GM12878 (cell line): ENCODE data around the gene TUT4. TPM values are rescaled to one million over a fixed set of nuclear protein-coding genes. Genes with fewer than 3 reads are reported as not detected.

Experiments used
- ATAC-seq: fragments of 200-7000 bp; cut with Tn5 transposase; 3 replicates; pipeline ENCODE4 v1.9.1; 2020; ENCODE audit warnings: mild to moderate bottlenecking, moderate library complexity
- BruUV-seq: library from RNA; stranded (reverse); fragments of 400-500 nt; replicated peaks from 2 replicates; lab custom pipeline; 2021; lab: Mats Ljungman, UMichigan
- CTCF ChIA-PET: fragments of 300-600 bp; sonication (Branson Sonifier 250); formaldehyde crosslinking; extraction: SDS; loops from one replicate; lab custom pipeline; 2021; ENCODE audit warnings: inconsistent platforms; lab: Yijun Ruan, JAX
- POLR2A ChIA-PET: fragments of 350-600 bp; formaldehyde crosslinking; extraction: SDS; loops from one replicate; lab custom pipeline; 2021; ENCODE audit warnings: inconsistent platforms; lab: Charles Lee
- RAD21 ChIA-PET: fragments of 300-600 bp; sonication (Branson Sonifier 250); formaldehyde crosslinking; loops from one replicate; lab custom pipeline; 2023; ENCODE audit warnings: antibody characterized with exemption; ENCODE audit not compliant: unreplicated experiment; lab: Charles Lee
- SMC1A ChIA-PET: fragments of 300-600 bp; sonication (Branson Sonifier 250); formaldehyde crosslinking; loops from one replicate; lab custom pipeline; 2023; ENCODE audit not compliant: unreplicated experiment, uncharacterized antibody; lab: Charles Lee
- DNase-seq: peaks from one replicate; pipeline ENCODE4 v3.0.0-alpha.2; 2011; ENCODE audit warnings: low read depth, low spot score
- FAIRE-seq: peaks from 3 replicates; lab custom pipeline; 2011; peaks lifted over from hg19 to GRCh38; lab: Jason Lieb, UNC
- H2AFZ ChIP-seq: 2 replicates; pipeline ENCODE4 v1.6.0; 2011; ENCODE audit warnings: low read depth, low read length, control low read depth; ENCODE audit not compliant: control insufficient read depth
- H3K27ac ChIP-seq: 2 replicates; pipeline ENCODE4 v1.5.1; 2011; ENCODE audit warnings: control low read depth; ENCODE audit not compliant: control insufficient read depth, insufficient read depth
- H3K27me3 ChIP-seq, 2 experiments: replicated peaks in 1 of 2; 2 replicates each; pipeline versions ENCODE4 v1.6.0 to v1.6.1; 2011; ENCODE audit warnings: low read length in 1 of 2; ENCODE audit not compliant: control insufficient read depth in 2 of 2, insufficient read depth in 2 of 2
- H3K36me3 ChIP-seq, 2 experiments: 2 replicates each; pipeline ENCODE4 v1.5.1; 2011; ENCODE audit warnings: low read length in 1 of 2; ENCODE audit not compliant: control insufficient read depth in 2 of 2, insufficient read depth in 2 of 2
- H3K4me1 ChIP-seq: 2 replicates; pipeline ENCODE4 v1.6.1; 2011; ENCODE audit warnings: mild to moderate bottlenecking, low read length, moderate library complexity, mixed read lengths; ENCODE audit not compliant: control insufficient read depth, insufficient read depth
- H3K4me2 ChIP-seq: 2 replicates; pipeline ENCODE4 v1.6.0; 2011; ENCODE audit warnings: control low read depth; ENCODE audit not compliant: control insufficient read depth, insufficient read depth
- H3K4me3 ChIP-seq: fragments of 200-600 bp; sonication (generic); 2 replicates; pipeline ENCODE4 v1.5.1; 2016
- H3K79me2 ChIP-seq: 2 replicates; pipeline ENCODE4 v1.6.0; 2011; ENCODE audit warnings: low read length; ENCODE audit not compliant: control insufficient read depth, insufficient read depth
- H3K9ac ChIP-seq: 2 replicates; pipeline ENCODE4 v1.8.0; 2011; ENCODE audit warnings: low read length, control low read depth, mixed read lengths; ENCODE audit not compliant: control insufficient read depth, insufficient read depth
- H3K9me3 ChIP-seq: replicated peaks from 3 replicates; pipeline ENCODE4 v1.5.1; 2011; ENCODE audit warnings: mild to moderate bottlenecking, low read length; ENCODE audit not compliant: control insufficient read depth, insufficient read depth
- H4K20me1 ChIP-seq: 2 replicates; pipeline ENCODE4 v1.6.0; 2011; ENCODE audit not compliant: control insufficient read depth, insufficient read depth
- BCL3 ChIP-seq: IDR thresholded peaks from 2 replicates; pipeline ENCODE4 v1.6.1; 2011; ENCODE audit warnings: borderline replicate concordance, low read depth, mild to moderate bottlenecking, moderate library complexity, low read length; ENCODE audit not compliant: insufficient read depth, poor library complexity, severe bottlenecking
- BRCA1 ChIP-seq: IDR thresholded peaks from 2 replicates; pipeline ENCODE4 v1.6.1; 2011; ENCODE audit warnings: low read depth, low read length, improper control_type of control experiment
- CHD4 ChIP-seq: fragments of 200-600 bp; sonication (generic); IDR thresholded peaks from 2 replicates; pipeline ENCODE4 v1.6.1; 2016; ENCODE audit warnings: mild to moderate bottlenecking
- EP300 ChIP-seq, 2 experiments: fragments of 150-350 bp in 1 of 2; IDR thresholded peaks; 2 replicates each; pipeline ENCODE4 v1.6.1; 2011 to 2012; ENCODE audit warnings: low read depth in 2 of 2, low read length in 2 of 2, borderline replicate concordance in 1 of 2, improper control_type of control experiment in 1 of 2, inconsistent platforms in 1 of 2; ENCODE audit not compliant: control insufficient read depth in 1 of 2
- HCFC1 ChIP-seq: fragments of 150-350 bp; IDR thresholded peaks from 2 replicates; pipeline ENCODE4 v1.6.1; 2014; ENCODE audit warnings: low read length
- IKZF2 ChIP-seq, 2 experiments: fragments of 450-650 bp; IDR thresholded peaks; 2 replicates each; pipeline ENCODE4 v1.6.1; 2017; ENCODE audit warnings: mild to moderate bottlenecking in 2 of 2, moderate library complexity in 2 of 2
- IRF5 ChIP-seq: fragments of 450-650 bp; IDR thresholded peaks from 2 replicates; pipeline ENCODE4 v1.6.1; 2017; ENCODE audit warnings: borderline replicate concordance
- NFIC ChIP-seq: IDR thresholded peaks from 2 replicates; pipeline ENCODE4 v1.6.1; 2012; ENCODE audit warnings: low read depth, mild to moderate bottlenecking, inconsistent platforms, low read length, moderate library complexity
- POLR2A ChIP-seq: IDR thresholded peaks from 2 replicates; pipeline ENCODE4 v1.6.1; 2011; ENCODE audit warnings: low read depth, mild to moderate bottlenecking, low read length
- RCOR1 ChIP-seq: conservative IDR thresholded peaks from 2 replicates; pipeline ENCODE4 v1.6.1; 2012; ENCODE audit warnings: low read depth, low read length, improper control_type of control experiment
- SMAD5 ChIP-seq: IDR thresholded peaks from 2 replicates; pipeline ENCODE4 v1.6.1; 2016; ENCODE audit warnings: antibody characterized with exemption, low read depth
- SUZ12 ChIP-seq: fragments of 200-600 bp; sonication (generic); IDR thresholded peaks from one replicate; pipeline ENCODE4 v1.6.1; 2018; ENCODE audit warnings: antibody characterized with exemption, mild to moderate bottlenecking; ENCODE audit not compliant: unreplicated experiment
- USF1 ChIP-seq: IDR thresholded peaks from 2 replicates; pipeline ENCODE4 v1.6.1; 2011; ENCODE audit warnings: borderline replicate concordance, low read depth, mild to moderate bottlenecking, moderate library complexity, mixed read lengths, low read length; ENCODE audit not compliant: insufficient read depth; ENCODE audit errors: extremely low read length
- ZNF384 ChIP-seq: IDR thresholded peaks from 2 replicates; pipeline ENCODE4 v1.6.1; 2012; ENCODE audit warnings: low read depth, mild to moderate bottlenecking, low read length, improper control_type of control experiment, borderline replicate concordance
- ZSCAN29 ChIP-seq: fragments of 450-650 bp; IDR thresholded peaks from 2 replicates; pipeline ENCODE4 v1.6.1; 2017; ENCODE audit warnings: mild to moderate bottlenecking, moderate library complexity
- ZZZ3 ChIP-seq: IDR thresholded peaks from 2 replicates; pipeline ENCODE4 v1.6.1; 2011; ENCODE audit warnings: low read depth; ENCODE audit not compliant: control insufficient read depth, insufficient read length
- WGBS: methylation state at CpG from one replicate; pipeline ENCODE4 v1.1.6; 2016; ENCODE audit warnings: low lambda C conversion rate; ENCODE audit not compliant: insufficient replicate concordance, insufficient coverage; ENCODE audit errors: missing lambda C conversion rate; 5-methylcytosine and 5-hydroxymethylcytosine counted together
- in situ Hi-C: fragments of 300-500 bp; cut with MboI; formaldehyde crosslinking; loops from 9 replicates; pipeline ENCODE4 v1.14.3; 2018; ENCODE audit warnings: mixed read lengths
- intact Hi-C: fragments of 100-400 bp; cut with micrococcal nuclease; formaldehyde crosslinking; loops from one replicate; pipeline ENCODE4 v1.14.2; 2022; ENCODE audit not compliant: unreplicated experiment
- polyA plus RNA-seq, 11 experiments: library from polyadenylated mRNA; depleted of rRNA in 4 of 11; unstranded in 6 of 11; stranded (reverse) in 5 of 11; fragments of >200 nt; fragmentation: Nextera tagmentation in 4 of 11; fragmentation: Illumina TruSeq in 1 of 11; extraction: Ambion mirVana in 4 of 11; extraction: Trizol in 1 of 11; gene quantifications; 1 replicate in 1 of 11; 2 replicates in 10 of 11; pipeline versions ENCODE4 v1.2.1 to v1.2.3, GENCODE V29; 2011 to 2016; ENCODE audit warnings: inconsistent platforms in 2 of 11, missing spikeins in 2 of 11, low read depth in 1 of 11
- total RNA-seq, 4 experiments: library from RNA; depleted of rRNA in 3 of 4; stranded (reverse); fragments of >200 nt in 3 of 4; fragmentation: Illumina TruSeq in 1 of 4; extraction: Trizol in 1 of 4; gene quantifications; 2 replicates each; pipeline versions ENCODE4 v1.2.1 to v1.2.3, GENCODE V29; 2013 to 2021

The TUT4 gene
- total and polyA plus RNA-seq, 10 of the 15 experiments (the other 5 are each of a cell fraction or from before 2014, with no cell fraction given): 9.4 to 40.7 (median 27.6) TPM

GRCh38 chr1:52544665-52545525, 8.0 kb downstream of the TUT4 start (continued):
- TF ChIP-seq RCOR1 (no peak), ZNF384 (no peak), BRCA1 (no peak), EP300 (IDR thresholded peaks at IDR 0.05; ENCODE audit: borderline replicate concordance in 1 of 2, control insufficient read depth in 1 of 2, low read depth in 2 of 2, low read length in 2 of 2) (no peak)

GRCh38 chr1:52542085-52542688, 10.7 kb downstream of the TUT4 start:
- no peak overlapping the region for H3K9ac ChIP-seq
- 84% methylated on average over 5 of the region's 5 CpGs for WGBS
- in situ Hi-C loops (no loop called here), intact Hi-C loops (loop anchor here (10.0 kb wide), 1 partner anchor 303 kb away; the partner anchor contains the start of gene ZYG11A)
- ChIA-PET CTCF (no interaction called here), RAD21 (no interaction called here), POLR2A (no interaction called here), SMC1A (interaction anchor here (0.6 to 1.6 kb wide), 2 partner anchors 9 to 135 kb away, joined by 3 to 7 read pairs; no protein-coding TSS in a partner anchor)
- peaks cover 24% of the 10 kb centered on the region for H3K79me2 ChIP-seq
- no peak overlapping the region for H3K4me2 ChIP-seq
- BruUV-seq: no TSS peak
- H4K20me1 ChIP-seq: no peaks in the 10 kb centered on the region
- no peak overlapping the region for H3K4me3 ChIP-seq
- peaks cover 22% of the 10 kb centered on the region for H3K9me3 ChIP-seq
- no peaks in the 10 kb centered on the region for H3K27me3 ChIP-seq
- no peak for FAIRE-seq
- no peak for DNase-seq
- H3K4me1 ChIP-seq: no peaks in the 10 kb centered on the region
- ATAC-seq: no peak
- H3K36me3 ChIP-seq: no peaks in the 10 kb centered on the region; a peak in 1 of 4 replicates
- H3K27ac ChIP-seq: no peak overlapping the region
- H2AFZ ChIP-seq: no peak overlapping the region
- no peak for TF ChIP-seq NFIC
- no peak for TF ChIP-seq POLR2A
- TF ChIP-seq BCL3: no peak
- no peak for TF ChIP-seq ZSCAN29
- no peak for TF ChIP-seq IKZF2 (IDR thresholded peaks at IDR 0.05)
- no peak for TF ChIP-seq USF1
- no peak for TF ChIP-seq HCFC1
- no peak for TF ChIP-seq SMAD5
- TF ChIP-seq CHD4: no peak
- no peak for TF ChIP-seq IRF5
- no peak for TF ChIP-seq SUZ12
- TF ChIP-seq ZZZ3: no peak
